Loucy (cell line): ENCODE data around the gene ZNF644.

Experiments
- H2AFZ ChIP-seq: fragments of 200-600 bp; sonication (generic); 2 replicates; pipeline ENCODE4 v1.6.0; 2016; ENCODE audit warnings: antibody characterized with exemption, mild to moderate bottlenecking, low read length, moderate library complexity
- H3F3A ChIP-seq: fragments of 200-600 bp; 2 replicates; pipeline ENCODE4 v1.6.0; 2016; ENCODE audit warnings: antibody characterized with exemption, low read depth, mild to moderate bottlenecking
- H3K27me3 ChIP-seq: fragments of 200-600 bp; sonication (generic); 2 replicates; pipeline ENCODE4 v1.6.1; 2014; ENCODE audit warnings: low read length, mild to moderate bottlenecking; ENCODE audit not compliant: insufficient read depth, poor library complexity, severe bottlenecking
- H3K36me3 ChIP-seq: fragments of 200-600 bp; sonication (generic); 2 replicates; pipeline ENCODE4 v1.6.1; 2016; ENCODE audit warnings: low read length; ENCODE audit not compliant: insufficient read depth
- H3K4me1 ChIP-seq: fragments of 200-600 bp; sonication (generic); 2 replicates; pipeline ENCODE4 v1.5.1; 2014; ENCODE audit warnings: low read length, mild to moderate bottlenecking; ENCODE audit not compliant: insufficient read depth, poor library complexity, severe bottlenecking
- H3K4me2 ChIP-seq: fragments of 200-600 bp; sonication (generic); 2 replicates; pipeline ENCODE4 v1.6.0; 2014; ENCODE audit warnings: antibody characterized with exemption, low read length, low read depth, mild to moderate bottlenecking; ENCODE audit not compliant: poor library complexity, severe bottlenecking
- H3K4me3 ChIP-seq: fragments of 200-600 bp; sonication (generic); 2 replicates; pipeline ENCODE4 v1.5.1; 2014; ENCODE audit warnings: low read length, mild to moderate bottlenecking, mixed read lengths; ENCODE audit not compliant: poor library complexity, severe bottlenecking
- H3K79me2 ChIP-seq: fragments of 200-600 bp; sonication (generic); 2 replicates; pipeline ENCODE4 v1.6.1; 2014; ENCODE audit warnings: low read length; ENCODE audit not compliant: insufficient read depth
- H3K9ac ChIP-seq: fragments of 200-600 bp; sonication (generic); 2 replicates; pipeline ENCODE4 v1.6.0; 2014; ENCODE audit warnings: mild to moderate bottlenecking, low read depth, low read length, moderate library complexity; ENCODE audit not compliant: poor library complexity, severe bottlenecking
- H3K9me2 ChIP-seq: fragments of 200-600 bp; sonication (generic); replicated peaks from 2 replicates; pipeline ENCODE4 v1.6.1; 2016; ENCODE audit warnings: low read depth, low read length, mixed read lengths
- H3K9me3 ChIP-seq: fragments of 200-600 bp; sonication (generic); 2 replicates; pipeline ENCODE4 v1.6.1; 2014; ENCODE audit warnings: mild to moderate bottlenecking, antibody characterized with exemption, low read length, low read depth; ENCODE audit not compliant: insufficient read depth
- H4K20me1 ChIP-seq: fragments of 200-600 bp; sonication (generic); 2 replicates; pipeline ENCODE4 v1.6.0; 2014; ENCODE audit warnings: antibody characterized with exemption, low read length, mild to moderate bottlenecking; ENCODE audit not compliant: insufficient read depth, poor library complexity, severe bottlenecking
- EZH2phosphoT487 ChIP-seq: fragments of 200-600 bp; IDR thresholded peaks from 2 replicates; pipeline ENCODE4 v1.6.1; 2018; ENCODE audit warnings: antibody characterized with exemption, mild to moderate bottlenecking, moderate library complexity, borderline replicate concordance
- TF ChIP-seq, protein P1 (sequence below): fragments of 200-600 bp; sonication (generic); conservative IDR thresholded peaks from 2 replicates; pipeline ENCODE4 v1.5.1; 2014; ENCODE audit warnings: mild to moderate bottlenecking, antibody characterized with exemption, low read length

The ZNF644 gene

GRCh38 chr1:90996742-90997413, 25.0 kb downstream of the ZNF644 start:
- no peak overlapping the region for H3K9ac ChIP-seq
- peaks cover 86% of the 10 kb centered on the region for H3K79me2 ChIP-seq
- H3K9me2 ChIP-seq: no peaks in the 10 kb centered on the region
- no peaks in the 10 kb centered on the region for H3K4me1 ChIP-seq
- H2AFZ ChIP-seq: no peak overlapping the region
- no peak for TF ChIP-seq EZH2phosphoT487
- TF ChIP-seq, protein P1, sequence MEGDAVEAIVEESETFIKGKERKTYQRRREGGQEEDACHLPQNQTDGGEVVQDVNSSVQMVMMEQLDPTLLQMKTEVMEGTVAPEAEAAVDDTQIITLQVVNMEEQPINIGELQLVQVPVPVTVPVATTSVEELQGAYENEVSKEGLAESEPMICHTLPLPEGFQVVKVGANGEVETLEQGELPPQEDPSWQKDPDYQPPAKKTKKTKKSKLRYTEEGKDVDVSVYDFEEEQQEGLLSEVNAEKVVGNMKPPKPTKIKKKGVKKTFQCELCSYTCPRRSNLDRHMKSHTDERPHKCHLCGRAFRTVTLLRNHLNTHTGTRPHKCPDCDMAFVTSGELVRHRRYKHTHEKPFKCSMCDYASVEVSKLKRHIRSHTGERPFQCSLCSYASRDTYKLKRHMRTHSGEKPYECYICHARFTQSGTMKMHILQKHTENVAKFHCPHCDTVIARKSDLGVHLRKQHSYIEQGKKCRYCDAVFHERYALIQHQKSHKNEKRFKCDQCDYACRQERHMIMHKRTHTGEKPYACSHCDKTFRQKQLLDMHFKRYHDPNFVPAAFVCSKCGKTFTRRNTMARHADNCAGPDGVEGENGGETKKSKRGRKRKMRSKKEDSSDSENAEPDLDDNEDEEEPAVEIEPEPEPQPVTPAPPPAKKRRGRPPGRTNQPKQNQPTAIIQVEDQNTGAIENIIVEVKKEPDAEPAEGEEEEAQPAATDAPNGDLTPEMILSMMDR: no peak
- H3K9me3 ChIP-seq: peaks cover 10% of the 10 kb centered on the region; the same call in 1 of the 2 replicates
- peaks cover 19% of the 10 kb centered on the region for H4K20me1 ChIP-seq
- H3K36me3 ChIP-seq: peaks cover 13% of the 10 kb centered on the region; the same call in 1 of the 2 replicates
- no peaks in the 10 kb centered on the region for H3K27me3 ChIP-seq
- H3K4me2 ChIP-seq: no peak overlapping the region
- no peaks in the 10 kb centered on the region for H3F3A ChIP-seq
- H3K4me3 ChIP-seq: no peak overlapping the region

DNA sequence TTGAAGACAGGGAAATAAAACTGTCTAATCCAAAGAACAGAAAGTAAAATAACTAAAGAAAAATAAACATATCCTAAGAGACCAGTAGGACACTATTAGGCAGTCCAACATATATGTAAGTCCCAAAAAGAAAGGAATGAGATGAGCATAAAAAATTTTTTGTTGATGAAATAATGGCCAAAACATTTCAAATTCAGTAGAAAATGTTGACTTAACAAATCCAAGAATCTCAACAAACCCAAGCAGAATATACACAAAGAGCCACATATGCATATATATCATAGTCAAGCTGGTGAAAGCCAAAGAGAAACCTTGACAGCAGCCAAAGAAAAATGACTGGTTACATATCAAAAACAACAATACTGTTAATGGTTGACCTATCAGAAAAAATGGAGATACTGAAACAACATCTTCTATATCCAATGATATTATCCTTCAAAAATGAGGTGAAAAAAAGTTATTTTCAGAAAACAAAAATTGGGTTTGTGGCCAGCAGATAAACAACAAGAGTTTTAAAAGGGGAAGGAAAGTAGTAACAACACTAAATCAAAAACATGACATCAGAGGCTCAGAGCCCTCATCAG, 26.4 kb downstream of the ZNF644 start:
- Histone ChIP-seq H3K9me2 (no peaks in the 10 kb centered on the region), H3K27me3 (no peaks in the 10 kb centered on the region), H3F3A (no peaks in the 10 kb centered on the region), H3K9ac (no peak overlapping the region), H3K36me3 (peaks cover 26% of the 10 kb centered on the region), H2AFZ (no peak overlapping the region), H4K20me1 (peaks cover 34% of the 10 kb centered on the region), H3K4me2 (no peak overlapping the region), H3K4me3 (no peak overlapping the region), H3K9me3 (peaks cover 18% of the 10 kb centered on the region; the same call in 1 of the 2 replicates), H3K79me2 (peaks cover 94% of the 10 kb centered on the region), H3K4me1 (no peaks in the 10 kb centered on the region)
- no peak for TF ChIP-seq EZH2phosphoT487
- TF ChIP-seq, protein P1: no peak

DNA sequence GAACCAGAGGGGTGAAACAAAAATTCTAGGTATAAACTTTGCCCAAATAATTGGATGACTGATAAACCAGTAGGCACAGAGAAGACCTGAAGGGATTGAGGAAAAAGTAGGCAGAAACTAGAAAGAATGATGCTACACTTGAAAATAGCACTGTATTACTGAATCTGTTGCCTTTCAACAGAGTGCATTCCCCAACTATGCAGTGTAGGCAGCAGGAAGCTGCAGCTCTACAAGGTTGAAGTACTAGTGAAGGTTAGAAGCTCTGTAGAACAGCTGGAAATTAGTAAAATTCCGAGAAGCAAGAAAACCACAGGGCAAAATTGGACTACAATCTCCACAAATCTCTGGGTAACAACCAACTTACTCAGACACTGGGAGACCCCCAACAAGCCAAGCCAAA, 27.4 kb downstream of the ZNF644 start:
- peaks cover 38% of the 10 kb centered on the region for H4K20me1 ChIP-seq
- H2AFZ ChIP-seq: no peak overlapping the region
- H3K36me3 ChIP-seq: peaks cover 35% of the 10 kb centered on the region
- no peaks in the 10 kb centered on the region for H3K27me3 ChIP-seq
- H3K9me2 ChIP-seq: no peaks in the 10 kb centered on the region
- no peak overlapping the region for H3K4me3 ChIP-seq
- peaks cover 20% of the 10 kb centered on the region; the same call in 1 of the 2 replicates for H3K9me3 ChIP-seq
- no peaks in the 10 kb centered on the region for H3K4me1 ChIP-seq
- no peak overlapping the region for H3K4me2 ChIP-seq
- peaks cover 98% of the 10 kb centered on the region for H3K79me2 ChIP-seq
- no peak overlapping the region for H3K9ac ChIP-seq
- TF ChIP-seq, protein P1: no peak
- TF ChIP-seq EZH2phosphoT487: no peak
- H3F3A ChIP-seq: no peaks in the 10 kb centered on the region
